ENCODE data around the gene ESRRA. TPM values are rescaled to one million over a fixed set of nuclear protein-coding genes. Genes with fewer than 3 reads are reported as not detected.

Gene ESRRA
- total RNA-seq, 1 experiment from 2014 or later: 66.9 TPM

DNA sequence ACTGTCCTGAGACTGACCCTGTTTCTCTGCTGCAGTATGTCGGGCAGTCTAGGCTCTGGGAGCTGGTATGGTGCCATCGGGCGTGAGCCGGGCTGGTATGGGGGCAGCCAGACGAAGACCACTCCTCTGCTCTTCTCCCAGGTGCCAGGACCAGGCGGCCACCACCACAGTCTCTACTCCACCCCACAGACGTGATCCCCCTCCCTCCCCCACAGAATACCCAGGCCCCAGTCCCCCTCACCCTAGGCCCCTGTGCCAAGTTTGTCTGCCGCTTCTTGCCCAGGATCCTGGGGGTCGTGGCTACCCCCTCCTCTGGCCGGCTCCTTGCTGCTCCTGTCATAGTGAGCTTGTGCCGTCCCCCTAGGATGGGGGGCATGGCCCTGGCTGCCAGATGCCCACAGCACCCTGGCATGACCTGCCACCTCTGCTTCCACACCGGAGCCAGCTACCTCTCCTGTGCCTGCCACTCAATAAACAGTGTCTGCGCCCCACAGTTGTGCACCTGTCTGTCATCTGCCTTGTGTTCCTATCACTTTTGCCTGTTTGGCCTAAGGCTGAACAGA lies 16.2 kb upstream of the ESRRA start:
- no peak for DNase-seq
- Histone ChIP-seq H3K4me1 (peaks cover 12% of the 10 kb centered on the region), H3K36me3 (ENCODE audit: control insufficient read depth, insufficient read depth, low read length) (no peaks in the 10 kb centered on the region), H3K27me3 (replicated peaks; ENCODE audit: control insufficient read depth, insufficient read depth, low read length) (peaks cover 2% of the 10 kb centered on the region; the same call in 1 of the 2 replicates), H3K4me3 (ENCODE audit: low read depth, low read length) (no peak overlapping the region), H3K9me3 (no peaks in the 10 kb centered on the region)
- intact Hi-C loops (cut with micrococcal nuclease; ENCODE audit: unreplicated experiment): no loop called here
- Mint-ChIP-seq H3K36me3 (ENCODE audit: insufficient read depth, unreplicated experiment) (peaks cover 15% of the 10 kb centered on the region), H3K27ac (ENCODE audit: unreplicated experiment) (no peak overlapping the region), H3K4me1 (ENCODE audit: low read depth, unreplicated experiment) (peaks cover 9% of the 10 kb centered on the region), H3K27me3 (ENCODE audit: insufficient read depth, unreplicated experiment) (peaks cover 9% of the 10 kb centered on the region), H3K9me3 (ENCODE audit: unreplicated experiment) (no peaks in the 10 kb centered on the region), H3K4me3 (ENCODE audit: unreplicated experiment) (no peak overlapping the region)
- no TSS peak for BruUV-seq (replicated peaks)
- ChIA-PET POLR2A (no interaction called here), CTCF (interaction anchor here (1.5 kb wide), 1 partner anchor 15 kb away, joined by 7 read pairs; no protein-coding TSS in a partner anchor)
- TF ChIP-seq, protein P1, sequence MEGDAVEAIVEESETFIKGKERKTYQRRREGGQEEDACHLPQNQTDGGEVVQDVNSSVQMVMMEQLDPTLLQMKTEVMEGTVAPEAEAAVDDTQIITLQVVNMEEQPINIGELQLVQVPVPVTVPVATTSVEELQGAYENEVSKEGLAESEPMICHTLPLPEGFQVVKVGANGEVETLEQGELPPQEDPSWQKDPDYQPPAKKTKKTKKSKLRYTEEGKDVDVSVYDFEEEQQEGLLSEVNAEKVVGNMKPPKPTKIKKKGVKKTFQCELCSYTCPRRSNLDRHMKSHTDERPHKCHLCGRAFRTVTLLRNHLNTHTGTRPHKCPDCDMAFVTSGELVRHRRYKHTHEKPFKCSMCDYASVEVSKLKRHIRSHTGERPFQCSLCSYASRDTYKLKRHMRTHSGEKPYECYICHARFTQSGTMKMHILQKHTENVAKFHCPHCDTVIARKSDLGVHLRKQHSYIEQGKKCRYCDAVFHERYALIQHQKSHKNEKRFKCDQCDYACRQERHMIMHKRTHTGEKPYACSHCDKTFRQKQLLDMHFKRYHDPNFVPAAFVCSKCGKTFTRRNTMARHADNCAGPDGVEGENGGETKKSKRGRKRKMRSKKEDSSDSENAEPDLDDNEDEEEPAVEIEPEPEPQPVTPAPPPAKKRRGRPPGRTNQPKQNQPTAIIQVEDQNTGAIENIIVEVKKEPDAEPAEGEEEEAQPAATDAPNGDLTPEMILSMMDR (IDR thresholded peaks at IDR 0.05; ENCODE audit: insufficient read depth in 1 of 2, low read depth in 1 of 2, low read length in 1 of 2, severe bottlenecking in 1 of 2, unreplicated experiment in 1 of 2): no peak

- Mint-ChIP-seq H3K27ac (ENCODE audit: unreplicated experiment) (no peak overlapping the region), H3K4me1 (ENCODE audit: low read depth, unreplicated experiment) (peaks cover 9% of the 10 kb centered on the region), H3K4me3 (ENCODE audit: unreplicated experiment) (peak overlapping the region; percentile 65), H3K27me3 (ENCODE audit: insufficient read depth, unreplicated experiment) (peaks cover 14% of the 10 kb centered on the region), H3K36me3 (ENCODE audit: insufficient read depth, unreplicated experiment) (peaks cover 11% of the 10 kb centered on the region), H3K9me3 (ENCODE audit: unreplicated experiment) (no peaks in the 10 kb centered on the region)
- BruUV-seq (replicated peaks): no TSS peak
- DNase-seq: no peak
- Histone ChIP-seq H3K4me3 (ENCODE audit: low read depth, low read length) (no peak overlapping the region), H3K36me3 (ENCODE audit: control insufficient read depth, insufficient read depth, low read length) (no peaks in the 10 kb centered on the region), H3K27me3 (replicated peaks; ENCODE audit: control insufficient read depth, insufficient read depth, low read length) (peaks cover 2% of the 10 kb centered on the region; the same call in 1 of the 2 replicates), H3K9me3 (no peaks in the 10 kb centered on the region), H3K4me1 (peaks cover 12% of the 10 kb centered on the region)
- CTCF ChIA-PET: interaction anchor here (1.5 kb wide), 2 partner anchors 10 to 14 kb away, joined by 4 to 7 read pairs; no protein-coding TSS in a partner anchor
- POLR2A ChIA-PET: no interaction called here
- intact Hi-C loops (cut with micrococcal nuclease; ENCODE audit: unreplicated experiment): no loop called here
- TF ChIP-seq, protein P1 (IDR thresholded peaks at IDR 0.05; ENCODE audit: insufficient read depth in 1 of 2, low read depth in 1 of 2, low read length in 1 of 2, severe bottlenecking in 1 of 2, unreplicated experiment in 1 of 2): no peak
Measured at GRCh38 chr11:64290352-64291261, 14.7 kb upstream of the ESRRA start.

GRCh38 chr11:64291262-64291751 lies 14.0 kb upstream of the ESRRA start, which contains the start of gene KCNK4:
KCNK4 (plus strand) TSS chr11:64291302; CDS start chr11:64293019, 1,717 bp downstream.
- H3K27ac Mint-ChIP-seq (ENCODE audit: unreplicated experiment): no peak within 1 kb of the TSS

More at GRCh38 chr11:64291262-64291751, 14.0 kb upstream of the ESRRA start, which contains the start of gene KCNK4:
- peak within 1 kb of the TSS; percentile 65 for H3K4me3 Mint-ChIP-seq (ENCODE audit: unreplicated experiment)
- no peak for DNase-seq
- H3K27me3 Mint-ChIP-seq (ENCODE audit: insufficient read depth, unreplicated experiment): peaks cover 14% of the 10 kb centered on the region
- H3K4me1 Mint-ChIP-seq (ENCODE audit: low read depth, unreplicated experiment): peaks cover 7% of the 10 kb centered on the region
- H3K9me3 Mint-ChIP-seq (ENCODE audit: unreplicated experiment): no peaks in the 10 kb centered on the region
- H3K36me3 ChIP-seq (ENCODE audit: control insufficient read depth, insufficient read depth, low read length): no peaks in the 10 kb centered on the region
- H3K4me3 ChIP-seq (ENCODE audit: low read depth, low read length): peak within 1 kb of the TSS; percentile 26
- no TSS peak for BruUV-seq (replicated peaks)
- POLR2A ChIA-PET: no interaction called here
- peaks cover 2% of the 10 kb centered on the region; the same call in 1 of the 2 replicates for H3K27me3 ChIP-seq (replicated peaks; ENCODE audit: control insufficient read depth, insufficient read depth, low read length)
- intact Hi-C loops (cut with micrococcal nuclease; ENCODE audit: unreplicated experiment): no loop called here
- H3K36me3 Mint-ChIP-seq (ENCODE audit: insufficient read depth, unreplicated experiment): peaks cover 9% of the 10 kb centered on the region
- TF ChIP-seq, protein P1 (IDR thresholded peaks at IDR 0.05; ENCODE audit: insufficient read depth in 1 of 2, low read depth in 1 of 2, low read length in 1 of 2, severe bottlenecking in 1 of 2, unreplicated experiment in 1 of 2): no peak
- no peaks in the 10 kb centered on the region for H3K9me3 ChIP-seq
- CTCF ChIA-PET: no interaction called here
- peaks cover 8% of the 10 kb centered on the region for H3K4me1 ChIP-seq
